HL-60 (cell line): ENCODE results near the gene LMO3.
A peak's percentile ranks its signal among the peaks of the same experiment; 100 is the strongest.

Experiments
- DNase-seq, 2 experiments: peaks; one replicate each; pipeline ENCODE4 v3.0.0-alpha.2; 2010 to 2020; ENCODE audit warnings: low read depth in 1 of 2, low spot score in 1 of 2
- H3K27ac ChIP-seq: fragments of 250-450 bp; sonication (Bioruptor Pico); replicated peaks from 2 replicates; pipeline ENCODE4 v1.5.1; 2020; ENCODE audit warnings: mild to moderate bottlenecking, moderate library complexity
- H3K27me3 ChIP-seq: fragments of 250-450 bp; sonication (Bioruptor Pico); 2 replicates; pipeline ENCODE4 v1.5.1; 2021; ENCODE audit warnings: mild to moderate bottlenecking, moderate library complexity; ENCODE audit not compliant: insufficient read depth, poor library complexity, severe bottlenecking
- H3K4me3 ChIP-seq: replicated peaks from 2 replicates; pipeline ENCODE4 v1.5.1; 2011; ENCODE audit warnings: mild to moderate bottlenecking, control low read depth, low read length; ENCODE audit not compliant: insufficient read depth
- GABPA ChIP-seq: IDR thresholded peaks from 2 replicates; pipeline ENCODE4 v1.6.1; 2012; ENCODE audit warnings: low read depth
- POLR2AphosphoS5 ChIP-seq: IDR thresholded peaks from 2 replicates; pipeline ENCODE4 v1.6.1; 2012; ENCODE audit warnings: low read depth
- REST ChIP-seq: IDR thresholded peaks from 2 replicates; pipeline ENCODE4 v1.6.1; 2012; ENCODE audit warnings: low read depth; ENCODE audit not compliant: insufficient replicate concordance
- SPI1 ChIP-seq: IDR thresholded peaks from 2 replicates; pipeline ENCODE4 v1.6.1; 2012; ENCODE audit warnings: low read depth, mild to moderate bottlenecking, borderline replicate concordance
- long read RNA-seq: library from polyadenylated mRNA; unstranded; transcript quantifications from one replicate; pipeline ENCODE4 v2.0.0, GENCODE V29; 2020
- TF ChIP-seq, protein P1 (sequence below): IDR thresholded peaks from one replicate; pipeline ENCODE4 v1.5.1; 2011; ENCODE audit warnings: low read length, control low read depth, inconsistent platforms; ENCODE audit not compliant: insufficient read depth

LMO3 gene
- long read RNA-seq = 0 reads

- Histone ChIP-seq H3K27ac (no peak within 1 kb of the TSS), H3K4me3 (peak within 1 kb of the TSS; percentile 32), H3K27me3 (peaks cover 42% of the 10 kb centered on the region)
- no peak for DNase-seq
- no peak for TF ChIP-seq REST
- TF ChIP-seq GABPA = no peak
- no peak for TF ChIP-seq SPI1
- TF ChIP-seq POLR2AphosphoS5 = no peak
- TF ChIP-seq, protein P1, sequence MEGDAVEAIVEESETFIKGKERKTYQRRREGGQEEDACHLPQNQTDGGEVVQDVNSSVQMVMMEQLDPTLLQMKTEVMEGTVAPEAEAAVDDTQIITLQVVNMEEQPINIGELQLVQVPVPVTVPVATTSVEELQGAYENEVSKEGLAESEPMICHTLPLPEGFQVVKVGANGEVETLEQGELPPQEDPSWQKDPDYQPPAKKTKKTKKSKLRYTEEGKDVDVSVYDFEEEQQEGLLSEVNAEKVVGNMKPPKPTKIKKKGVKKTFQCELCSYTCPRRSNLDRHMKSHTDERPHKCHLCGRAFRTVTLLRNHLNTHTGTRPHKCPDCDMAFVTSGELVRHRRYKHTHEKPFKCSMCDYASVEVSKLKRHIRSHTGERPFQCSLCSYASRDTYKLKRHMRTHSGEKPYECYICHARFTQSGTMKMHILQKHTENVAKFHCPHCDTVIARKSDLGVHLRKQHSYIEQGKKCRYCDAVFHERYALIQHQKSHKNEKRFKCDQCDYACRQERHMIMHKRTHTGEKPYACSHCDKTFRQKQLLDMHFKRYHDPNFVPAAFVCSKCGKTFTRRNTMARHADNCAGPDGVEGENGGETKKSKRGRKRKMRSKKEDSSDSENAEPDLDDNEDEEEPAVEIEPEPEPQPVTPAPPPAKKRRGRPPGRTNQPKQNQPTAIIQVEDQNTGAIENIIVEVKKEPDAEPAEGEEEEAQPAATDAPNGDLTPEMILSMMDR = no peak
These were observed at the start of gene LMO3 for GRCh38 chr12:16606117-16606200. Gene LMO3 (minus strand): TSS chr12:16606162. CDS start chr12:16600860, 5,302 bp downstream.

GRCh38 chr12:16636435-16637055 lies 30.6 kb upstream of the LMO3 start:
- Histone ChIP-seq H3K4me3 (no peak overlapping the region), H3K27me3 (no peaks in the 10 kb centered on the region), H3K27ac (no peak overlapping the region)
- TF ChIP-seq POLR2AphosphoS5 = no peak
- no peak for TF ChIP-seq GABPA
- TF ChIP-seq, protein P1 = no peak
- TF ChIP-seq REST = no peak
- no peak for TF ChIP-seq SPI1
- no peak for DNase-seq

DNA sequence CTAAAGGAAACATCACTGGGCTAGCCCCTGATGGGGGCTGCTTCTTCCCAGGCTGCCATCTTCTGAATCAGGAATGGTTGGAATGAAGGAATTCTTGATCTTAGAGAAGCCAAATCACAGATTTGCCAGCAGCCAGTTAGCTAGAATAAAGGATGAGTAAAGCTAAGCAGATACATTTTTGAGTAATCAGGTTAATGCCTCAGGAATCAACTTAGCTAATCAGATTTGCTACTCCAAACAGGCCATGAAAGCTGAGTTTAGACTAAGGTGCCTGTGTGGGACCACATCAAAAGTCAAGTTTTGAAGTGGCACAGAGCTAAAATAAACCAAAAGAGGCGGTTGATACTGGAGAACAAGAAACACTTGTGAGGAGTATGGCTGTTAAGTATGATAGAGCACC lies 28.8 kb upstream of the LMO3 start:
- TF ChIP-seq REST = no peak

DNA sequence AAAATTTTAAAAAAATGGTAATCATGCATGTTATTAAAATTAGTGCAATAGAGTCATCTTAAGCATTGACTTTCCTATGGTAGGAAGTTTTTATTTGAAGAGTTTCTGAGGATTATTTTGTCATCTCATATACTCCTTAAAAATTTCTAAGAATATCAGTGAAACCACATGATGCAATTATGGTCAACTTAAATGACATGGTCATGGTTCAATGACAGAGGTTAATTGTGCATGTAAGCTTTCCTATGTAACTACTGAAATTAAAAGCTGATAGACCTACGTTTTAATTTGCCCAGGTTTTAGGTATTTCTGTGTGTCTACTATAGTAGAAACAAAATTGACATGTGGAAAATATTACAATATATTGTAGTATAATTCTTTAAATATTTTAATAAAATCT lies 21.0 kb upstream of the LMO3 start:
- H3K27ac ChIP-seq = no peak overlapping the region
- no peaks in the 10 kb centered on the region for H3K27me3 ChIP-seq
- TF ChIP-seq REST (no peak), GABPA (no peak), SPI1 (no peak)
- TF ChIP-seq, protein P1 = no peak
- H3K4me3 ChIP-seq = no peak overlapping the region
- no peak for DNase-seq

More for the DNA sequence above, 28.8 kb upstream of the LMO3 start:
- Histone ChIP-seq H3K27ac (no peak overlapping the region), H3K4me3 (no peak overlapping the region), H3K27me3 (no peaks in the 10 kb centered on the region)
- no peak for DNase-seq
